IPS-11a (cell line): ENCODE results near the gene FBP1.

Experiments
- H3K4me3 ChIP-seq: one replicate; pipeline ENCODE4 v1.5.1; 2013; ENCODE audit warnings: low read depth, low read length, control low read depth

The FBP1 gene

DNA sequence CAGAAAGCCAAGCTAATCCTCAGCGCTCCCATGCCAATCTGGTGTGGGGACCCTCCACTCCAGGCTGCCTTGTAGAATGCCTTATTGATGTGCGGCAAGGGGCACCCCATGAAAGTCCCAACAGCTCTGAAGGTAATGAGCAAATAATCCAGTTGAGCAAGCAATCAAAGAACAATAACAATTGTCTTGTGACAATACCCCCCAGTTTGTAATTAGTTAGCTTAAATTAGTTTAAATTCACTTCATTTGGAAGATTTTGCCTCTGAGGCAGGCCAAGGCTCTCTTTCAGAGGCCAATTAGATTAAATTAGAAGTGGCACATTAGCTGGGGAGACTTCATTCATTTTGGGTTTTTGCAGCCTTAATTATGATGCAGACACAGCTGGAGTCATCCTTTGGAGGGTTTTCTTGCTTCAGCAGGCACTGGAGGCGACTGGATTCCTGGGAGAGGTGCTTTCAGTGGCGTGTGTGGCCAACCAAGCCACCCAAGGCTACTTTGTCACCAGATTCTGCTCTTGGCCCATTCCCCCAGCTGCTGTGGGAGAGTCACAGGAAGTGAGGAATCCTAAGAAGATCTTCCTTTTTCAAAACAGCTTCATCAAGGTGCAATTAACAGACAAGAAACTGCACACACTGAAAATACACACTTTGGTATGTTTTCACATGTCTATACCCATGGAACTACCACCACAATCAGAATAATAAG is 17.9 kb upstream of the FBP1 start:
- no peak overlapping the region for H3K4me3 ChIP-seq

DNA sequence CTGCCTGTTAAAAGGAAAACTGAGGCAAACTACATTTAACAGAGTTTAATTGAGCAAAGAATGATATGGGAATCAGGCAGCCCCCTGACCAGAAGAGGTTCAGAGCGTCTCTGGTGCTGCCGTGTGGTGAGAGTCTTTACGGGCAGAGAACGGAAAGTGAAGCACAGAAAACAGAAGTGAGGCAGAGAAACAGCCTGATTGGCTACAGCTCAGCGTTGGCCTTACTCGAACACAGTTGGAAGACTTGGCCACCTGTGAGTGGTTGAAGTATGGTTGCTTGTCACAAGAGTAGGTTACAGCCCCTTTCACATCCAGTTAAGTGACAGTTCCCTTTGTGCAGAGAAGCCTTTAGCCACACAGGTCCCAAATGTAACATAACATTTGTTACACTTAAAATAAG is 16.9 kb upstream of the FBP1 start:
- H3K4me3 ChIP-seq = no peak overlapping the region

DNA sequence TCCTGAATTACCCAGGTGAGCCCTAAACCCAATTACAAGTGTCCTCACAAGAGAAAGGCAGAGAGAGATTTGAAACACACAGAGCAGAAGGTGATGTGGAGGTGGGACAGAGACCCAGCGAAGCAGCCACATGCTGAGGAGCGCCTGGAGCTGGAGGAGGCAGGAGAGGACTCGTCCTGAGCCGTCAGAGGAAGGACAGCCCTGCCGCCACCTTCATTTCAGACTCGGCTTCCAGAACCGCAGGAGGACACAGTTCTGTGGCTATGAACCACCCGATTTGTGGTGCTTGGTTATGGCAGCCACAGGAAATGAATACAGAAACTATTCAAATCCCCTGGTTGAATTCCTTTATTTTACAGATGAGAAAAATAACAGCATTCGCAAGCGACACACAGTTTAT is 16.4 kb upstream of the FBP1 start:
- no peak overlapping the region for H3K4me3 ChIP-seq

DNA sequence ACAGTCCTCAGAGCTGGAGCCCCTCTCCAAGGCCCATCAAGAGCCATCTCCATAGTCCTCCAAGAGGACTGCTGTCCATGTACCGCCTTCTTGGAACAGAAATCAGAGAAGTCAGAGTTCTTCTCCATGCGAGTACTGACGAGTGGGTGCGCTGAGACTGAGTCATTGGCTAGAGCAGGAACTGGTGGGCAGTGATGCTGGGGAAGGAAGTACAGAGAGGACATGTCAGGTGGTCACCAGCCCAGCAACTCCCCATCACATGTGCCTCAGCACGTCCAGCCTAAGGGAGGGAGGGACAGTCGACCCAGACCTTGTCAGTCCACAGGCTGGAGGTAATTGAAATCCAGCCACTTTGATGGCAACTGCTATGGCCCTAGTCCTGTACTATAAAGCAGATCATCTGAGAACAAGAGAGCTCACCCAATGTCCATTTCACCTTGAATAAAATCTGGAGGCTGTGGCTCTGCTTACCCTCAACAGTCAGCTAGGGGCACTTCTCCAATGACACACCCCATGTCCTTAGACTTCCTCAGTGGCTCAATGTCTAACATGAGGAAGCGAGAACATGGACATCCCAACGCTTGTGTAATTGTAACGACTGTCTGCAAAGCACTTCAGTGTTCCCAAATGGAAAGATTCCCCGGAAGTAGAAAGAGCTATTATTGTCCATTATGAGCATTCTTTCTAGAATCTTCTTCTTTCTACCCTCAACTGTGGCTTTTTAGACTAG is 15.0 kb upstream of the FBP1 start:
- no peak overlapping the region for H3K4me3 ChIP-seq

DNA sequence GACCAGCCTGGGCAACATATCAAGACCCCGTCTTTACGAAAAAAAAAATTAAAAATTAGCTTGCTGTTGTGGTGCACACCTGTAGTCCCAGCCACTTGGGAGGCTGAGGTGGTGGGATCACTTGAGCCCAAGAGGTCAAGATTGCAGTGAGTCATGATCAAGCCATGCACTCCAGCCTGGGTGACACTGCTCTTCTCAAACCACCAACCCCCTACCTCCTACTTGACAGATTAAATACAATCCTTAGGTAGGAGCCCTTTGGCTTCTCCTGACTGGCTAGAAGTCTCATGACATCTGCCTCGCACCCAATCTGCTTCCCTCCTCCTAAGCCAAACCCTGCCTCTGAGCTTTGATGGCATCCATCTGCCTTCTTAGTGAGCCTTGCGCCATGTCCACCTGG is 11.6 kb upstream of the FBP1 start:
- no peak overlapping the region for H3K4me3 ChIP-seq

DNA sequence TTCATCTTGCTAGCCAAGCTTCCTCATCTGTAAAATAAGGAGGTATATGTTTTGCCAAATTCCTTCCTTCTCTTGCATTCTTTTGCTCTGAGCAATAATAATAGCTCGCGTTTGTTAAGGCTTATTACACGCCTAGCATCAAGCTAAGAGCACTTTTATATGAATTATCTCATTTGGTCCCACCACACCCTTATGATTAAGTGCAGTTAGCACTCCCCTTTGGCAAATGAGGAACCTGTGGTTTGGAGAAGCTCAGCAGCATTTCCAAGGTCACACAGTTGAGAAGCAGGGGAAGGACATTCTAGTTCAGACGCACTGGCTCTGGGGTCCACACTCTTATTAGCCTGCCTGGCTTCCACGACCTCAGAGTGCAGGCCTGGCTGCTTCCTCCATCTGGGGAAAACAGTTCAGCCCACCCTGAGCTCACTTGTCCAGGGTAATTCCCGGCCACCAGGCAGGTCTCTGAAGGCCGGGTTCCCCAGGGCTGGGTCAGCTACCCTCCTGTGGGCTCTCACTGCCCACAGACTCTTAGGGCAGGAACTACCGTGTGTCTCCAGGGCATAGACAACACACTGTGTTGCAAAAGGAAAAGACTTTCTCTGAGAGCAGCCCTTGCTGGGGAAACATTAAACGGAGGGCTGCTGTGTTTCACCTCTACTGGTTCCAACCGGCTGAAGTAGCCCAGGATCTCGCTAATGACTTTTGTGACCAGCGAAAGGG is 9.9 kb upstream of the FBP1 start:
- H3K4me3 ChIP-seq = no peak overlapping the region

DNA sequence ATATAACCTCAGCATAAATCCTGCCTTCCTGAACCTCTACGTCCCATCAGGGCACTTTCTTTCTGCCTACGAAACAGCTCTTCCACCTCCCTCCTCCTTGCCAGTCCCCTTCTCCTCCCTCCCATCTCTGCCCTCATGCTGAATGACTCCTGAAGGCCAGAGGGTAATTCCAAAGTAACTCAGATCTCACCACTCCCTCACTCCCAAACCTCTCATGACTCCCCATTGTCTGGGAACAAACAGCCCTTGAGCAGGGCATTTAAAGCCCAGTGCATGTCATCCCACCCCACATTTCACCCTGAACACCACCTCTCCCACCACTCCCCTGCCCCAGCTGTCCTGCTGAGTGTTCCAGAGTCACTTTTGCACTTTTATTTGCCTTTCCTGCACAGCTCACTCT is 8.9 kb upstream of the FBP1 start:
- no peak overlapping the region for H3K4me3 ChIP-seq

DNA sequence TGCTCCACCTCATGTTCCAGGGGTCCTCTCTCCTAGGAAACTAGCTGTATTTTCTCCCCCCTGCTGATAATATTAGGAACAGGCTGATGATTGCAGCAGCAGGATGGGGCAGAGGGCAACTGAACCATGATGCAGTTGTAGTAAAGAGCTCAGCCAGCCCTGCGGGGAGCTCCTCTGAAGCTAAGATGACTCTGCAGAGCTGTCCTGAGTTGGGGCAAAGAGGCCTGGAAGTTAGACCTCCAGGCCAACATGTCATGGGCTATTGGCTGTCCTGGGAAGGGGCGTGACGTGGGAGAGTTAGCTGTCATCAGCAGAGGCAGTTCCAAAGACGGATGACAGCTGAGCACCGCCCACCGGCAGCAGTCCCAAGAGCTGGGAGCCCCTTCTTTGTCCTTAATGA is 6.6 kb upstream of the FBP1 start:
- H3K4me3 ChIP-seq = no peak overlapping the region

DNA sequence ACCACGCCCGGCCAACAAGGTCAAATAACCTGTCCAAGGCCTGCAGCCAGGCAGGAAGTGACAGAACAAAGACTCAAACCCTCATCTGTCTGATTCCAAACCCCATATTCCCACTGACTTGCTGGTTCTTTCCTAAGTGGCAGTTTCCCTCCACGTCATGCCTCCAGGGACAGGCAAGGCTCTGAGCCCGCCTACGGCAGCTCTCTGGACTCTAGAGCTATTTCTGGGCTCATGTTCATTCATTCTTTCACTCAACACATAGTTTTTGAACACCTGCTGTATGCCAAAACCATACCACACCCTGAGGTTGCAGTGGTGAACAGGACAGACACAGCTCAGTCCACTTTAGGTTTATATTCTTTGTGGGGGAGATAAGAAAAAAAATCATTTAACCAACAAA is 5.2 kb upstream of the FBP1 start:
- no peak overlapping the region for H3K4me3 ChIP-seq

DNA sequence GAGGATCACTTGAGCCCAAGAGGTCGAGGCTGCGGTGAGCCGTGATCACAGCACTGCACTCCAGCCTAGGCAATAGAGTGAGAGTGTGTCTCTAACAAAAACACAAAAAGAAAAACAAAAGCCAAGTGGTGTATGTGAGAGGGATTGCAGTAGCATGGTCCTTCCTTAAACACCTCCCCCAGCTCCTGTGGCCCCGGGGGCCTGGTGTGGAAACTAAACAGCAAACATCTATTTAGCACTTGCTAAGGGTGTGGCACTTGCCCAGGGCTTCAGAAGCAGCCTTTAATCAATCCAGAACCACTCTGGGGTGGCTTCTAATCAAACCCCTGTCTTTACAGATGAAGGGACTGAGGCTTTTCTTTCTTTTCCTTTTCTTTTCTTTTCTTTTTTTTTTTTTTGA is 4.4 kb upstream of the FBP1 start:
- H3K4me3 ChIP-seq = no peak overlapping the region

DNA sequence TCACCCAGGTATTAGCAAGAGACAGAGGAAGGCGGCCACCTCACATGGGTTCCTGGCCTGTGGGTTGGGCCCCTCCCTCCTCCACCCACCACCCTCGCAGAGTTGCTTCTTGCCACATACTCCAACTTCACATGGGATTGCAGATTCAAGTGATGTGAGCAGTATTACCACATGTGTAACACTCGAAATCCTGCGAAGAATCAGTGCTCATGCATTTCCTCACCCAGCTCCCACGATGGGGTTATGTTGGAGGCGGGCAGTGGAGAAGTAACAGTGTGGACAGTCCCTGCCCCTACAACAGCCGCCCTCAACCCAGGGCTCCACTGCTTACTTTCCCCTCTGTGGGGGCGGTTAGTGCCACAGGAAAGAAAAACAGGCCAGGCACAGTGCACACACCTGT is 3.9 kb upstream of the FBP1 start:
- H3K4me3 ChIP-seq = no peak overlapping the region

DNA sequence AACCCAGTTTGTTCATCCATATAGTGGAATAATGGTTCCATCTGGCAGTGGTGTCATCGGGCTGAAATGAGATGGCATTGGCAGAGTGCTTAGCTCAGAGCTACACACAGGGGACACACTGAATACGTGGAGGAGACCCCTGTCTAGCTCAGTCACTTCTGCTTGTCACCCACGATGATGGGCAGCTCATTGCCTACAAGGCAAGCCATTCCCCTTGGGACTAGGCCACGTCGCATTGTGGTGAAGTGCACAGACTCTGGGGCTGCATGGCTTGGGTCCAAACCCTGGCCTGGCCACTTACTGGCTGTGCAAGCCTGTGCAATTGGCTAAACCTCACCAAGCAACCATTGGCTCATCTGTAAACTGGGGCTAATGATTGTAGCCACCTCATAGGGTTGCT is 3.2 kb upstream of the FBP1 start:
- H3K4me3 ChIP-seq = no peak overlapping the region

DNA sequence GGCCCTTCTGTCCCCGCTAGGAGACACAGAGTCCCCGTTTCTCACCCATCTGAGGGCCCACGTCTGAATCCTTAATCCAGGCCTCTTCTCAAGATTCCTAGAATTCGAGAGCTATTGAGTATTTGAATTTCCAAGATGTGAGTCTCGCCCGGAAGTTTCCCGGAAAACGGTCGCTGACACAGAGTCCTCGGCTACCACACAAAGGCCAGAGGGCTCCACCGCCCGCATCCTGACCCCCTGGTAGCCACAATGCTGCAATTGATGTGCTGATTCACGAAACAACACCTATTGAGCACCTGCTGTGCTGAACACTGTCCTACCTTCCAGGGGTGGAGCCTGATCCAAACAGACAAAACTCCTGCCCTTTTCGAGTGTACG is 670 bp upstream of the FBP1 start:
- peak overlapping the region; percentile 35 for H3K4me3 ChIP-seq

DNA sequence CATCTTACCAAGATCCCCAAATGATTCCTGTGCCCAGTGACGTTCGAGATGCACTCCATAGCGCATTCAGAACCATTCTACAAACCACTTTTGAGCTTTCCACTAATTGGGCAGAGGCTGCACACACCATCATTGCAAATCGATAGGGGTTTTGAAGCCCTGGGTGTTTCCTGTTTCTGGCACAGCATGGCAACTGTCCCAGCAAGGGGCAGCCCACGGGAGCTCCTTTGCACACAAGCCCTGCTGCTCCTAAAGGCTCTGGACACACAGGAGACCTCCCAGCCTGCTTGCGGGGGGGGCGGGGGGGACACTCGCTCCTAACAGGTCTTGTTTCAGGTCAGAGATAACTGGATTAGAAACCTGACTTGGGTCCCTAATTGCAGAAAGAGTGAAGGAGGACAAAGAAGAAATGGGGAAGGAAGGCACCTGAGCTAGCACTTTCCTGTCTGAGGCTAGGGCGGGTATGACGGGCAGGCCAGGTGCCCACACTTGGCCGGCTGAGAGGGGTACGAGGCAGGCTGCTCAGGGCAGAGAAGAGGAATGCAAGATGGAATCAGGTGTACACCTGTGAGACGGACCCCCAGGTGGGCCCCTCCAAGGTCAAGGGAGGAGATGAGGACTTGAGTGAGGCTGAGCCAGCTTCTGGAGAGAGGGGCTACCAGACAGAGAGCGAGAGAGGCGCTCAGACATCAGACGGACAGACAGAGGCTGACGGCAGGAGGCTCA is 820 bp downstream of the FBP1 start:
- no peak overlapping the region for H3K4me3 ChIP-seq

DNA sequence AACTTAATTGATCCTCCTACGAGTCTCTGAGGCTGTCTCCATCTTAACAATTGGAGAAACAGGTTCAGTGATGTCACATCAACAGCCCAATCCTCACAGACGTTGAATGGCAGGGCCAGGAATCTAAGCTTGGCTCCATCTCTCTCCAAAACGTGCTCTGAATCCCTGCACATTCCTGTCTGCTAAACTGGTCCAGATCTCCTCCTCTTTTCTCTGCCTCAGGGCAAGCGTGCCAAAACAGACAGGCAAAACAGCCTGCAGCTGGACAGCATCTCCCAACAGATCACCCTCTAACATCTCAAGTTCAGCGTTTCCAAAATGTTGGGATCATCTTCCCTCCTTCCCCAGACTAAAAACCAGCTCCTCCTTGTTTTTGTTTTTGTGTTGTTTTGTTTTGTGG is 6.6 kb downstream of the FBP1 start:
- H3K4me3 ChIP-seq = no peak overlapping the region

DNA sequence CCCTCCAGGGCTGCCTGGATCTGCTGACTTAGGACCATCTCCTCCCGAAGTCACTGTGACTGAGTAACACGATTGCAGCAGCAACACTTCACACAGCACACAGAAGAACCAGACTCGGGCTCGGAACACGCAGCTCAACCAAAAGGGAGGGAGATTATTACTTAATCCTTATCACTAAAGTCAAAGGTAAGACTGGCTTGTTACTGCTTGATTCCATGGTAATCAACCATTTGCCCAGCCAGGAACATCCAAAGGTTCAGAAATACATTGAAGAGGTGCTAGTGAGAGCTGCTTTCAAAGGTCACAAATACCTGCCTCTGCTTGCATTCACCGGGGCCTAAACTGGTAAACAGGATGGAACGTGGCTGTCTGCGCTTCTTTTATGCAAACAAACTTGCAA is 7.7 kb downstream of the FBP1 start:
- no peak overlapping the region for H3K4me3 ChIP-seq

DNA sequence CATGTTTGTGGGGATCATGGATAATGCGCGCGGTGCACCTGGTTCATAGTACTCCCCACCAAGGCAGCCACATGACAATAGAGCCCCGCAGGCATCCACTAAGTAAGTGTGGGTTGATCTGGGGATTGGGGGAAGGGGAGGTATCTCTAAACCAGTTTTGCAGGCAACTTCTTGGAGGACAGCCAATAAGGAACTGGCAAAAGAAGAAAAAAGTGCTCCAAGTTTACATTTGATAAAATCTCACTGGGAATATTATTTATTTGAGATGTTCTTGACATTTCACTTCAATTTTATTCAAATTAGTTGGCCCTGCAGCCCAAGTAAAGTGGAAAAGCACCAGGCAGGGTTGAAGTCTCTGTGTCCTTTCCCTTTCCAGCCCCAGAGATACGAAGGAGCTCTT is 8.5 kb downstream of the FBP1 start:
- H3K4me3 ChIP-seq = no peak overlapping the region

DNA sequence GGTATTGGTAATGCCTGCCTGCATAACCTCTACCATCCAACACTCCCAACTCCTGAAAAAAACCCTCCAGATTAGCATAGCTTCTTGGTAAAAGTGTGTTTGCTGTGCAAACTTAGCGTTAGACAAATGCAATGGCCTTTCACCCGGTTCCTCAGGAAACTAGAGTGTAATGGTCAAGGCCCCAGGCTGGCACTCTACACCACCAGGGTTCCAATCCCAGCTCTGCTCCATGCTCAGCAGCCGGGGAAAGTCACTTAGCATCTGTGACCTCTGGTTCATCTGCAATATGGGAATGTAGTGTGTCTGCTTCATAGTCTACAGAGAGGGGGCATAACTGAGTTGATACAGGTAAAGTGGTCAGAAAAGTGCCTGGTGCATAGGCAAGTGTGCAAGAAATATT is 9.0 kb downstream of the FBP1 start:
- H3K4me3 ChIP-seq = no peak overlapping the region

DNA sequence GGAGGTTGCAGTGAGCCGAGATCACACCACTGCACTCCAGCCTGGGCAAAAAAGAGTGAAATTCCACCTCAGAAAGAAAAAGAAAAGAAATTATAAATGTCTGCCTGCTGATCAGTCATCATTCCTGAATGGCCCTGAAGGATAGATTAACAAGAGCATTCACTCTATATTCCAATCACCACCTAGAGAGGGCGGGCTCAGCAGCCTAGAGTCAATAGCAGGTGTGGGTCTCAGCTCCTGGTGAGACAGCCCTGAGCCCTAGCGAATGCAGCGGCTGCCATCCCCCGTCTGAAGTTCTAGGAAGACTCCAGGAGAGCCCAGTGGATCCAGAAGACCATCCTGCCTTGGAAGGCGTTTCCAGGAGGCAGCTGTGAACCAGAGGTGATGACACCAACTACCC is 12.0 kb downstream of the FBP1 start:
- no peak overlapping the region for H3K4me3 ChIP-seq

DNA sequence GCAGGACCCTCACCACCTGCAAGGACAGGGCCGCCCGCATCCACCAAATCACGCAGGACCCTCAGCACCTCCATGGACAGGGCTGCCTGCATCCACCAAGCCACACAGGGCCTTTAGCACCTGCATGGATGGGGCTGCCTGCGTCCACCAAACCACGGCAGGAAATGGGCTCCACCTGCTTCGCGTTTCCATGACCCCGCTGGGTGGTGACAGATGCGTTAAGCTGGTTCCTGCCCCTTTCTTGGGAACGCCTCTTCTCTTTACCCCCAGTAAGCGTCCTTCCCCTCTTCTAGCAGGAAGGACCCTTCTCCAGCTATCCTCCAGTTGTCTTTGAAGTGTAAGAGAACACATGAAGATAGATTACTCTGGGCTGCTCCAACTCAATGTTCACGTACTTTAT is 13.5 kb downstream of the FBP1 start:
- H3K4me3 ChIP-seq = no peak overlapping the region

DNA sequence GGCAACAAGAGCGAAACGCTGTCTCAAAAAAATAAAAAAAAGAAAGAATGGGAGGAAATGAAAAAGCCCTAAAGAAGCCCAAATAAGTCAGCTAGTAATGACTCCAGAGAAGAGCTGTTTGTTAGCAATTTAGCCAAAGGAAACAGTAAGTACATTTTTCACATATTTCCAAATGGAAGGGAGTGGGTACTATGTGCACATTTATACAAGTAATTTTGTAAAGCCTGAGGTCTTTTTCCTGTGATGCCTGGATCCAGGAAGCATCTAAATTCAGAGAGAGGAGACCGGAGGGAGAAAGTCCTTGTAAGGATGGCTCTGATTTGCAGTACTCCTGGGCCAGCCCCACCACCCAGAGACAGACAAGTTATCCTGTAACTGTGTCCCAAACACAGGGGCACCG is 14.7 kb downstream of the FBP1 start:
- no peak overlapping the region for H3K4me3 ChIP-seq

DNA sequence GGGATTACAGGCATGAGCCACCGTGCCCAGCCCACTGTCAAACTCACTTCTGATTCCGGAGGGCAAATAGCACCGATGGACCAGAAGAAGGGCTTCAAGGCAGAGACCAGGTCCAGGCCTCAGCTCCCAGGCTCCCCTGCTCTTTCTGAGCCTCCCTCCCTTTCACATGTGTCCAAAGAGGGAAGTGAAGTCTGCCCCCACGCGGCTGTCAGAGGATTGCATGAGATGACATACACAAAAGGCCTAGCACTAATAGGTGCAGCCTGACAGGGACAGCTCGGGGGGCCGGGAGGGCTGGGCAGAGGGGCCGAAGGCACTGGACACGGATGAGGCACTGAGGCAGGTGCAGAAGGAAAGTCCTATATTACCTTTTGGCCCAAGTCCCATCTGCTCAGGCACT is 16.1 kb downstream of the FBP1 start:
- no peak overlapping the region for H3K4me3 ChIP-seq
